D341Med (cell line): ENCODE data around the gene HEPACAM.

ENCODE experiments used
- DNase-seq: peaks from one replicate; pipeline ENCODE4 v3.0.0; 2012; ENCODE audit warnings: low spot score

Gene HEPACAM

GRCh38 chr11:124884869-124885479 lies 50.9 kb downstream of the HEPACAM start:
- DNase-seq: no peak

- DNase-seq: no peak
Observed at GRCh38 chr11:124884340-124884739, 51.5 kb downstream of the HEPACAM start.

- no peak for DNase-seq
Observed at GRCh38 chr11:124882339-124883071, 53.3 kb downstream of the HEPACAM start.

DNA sequence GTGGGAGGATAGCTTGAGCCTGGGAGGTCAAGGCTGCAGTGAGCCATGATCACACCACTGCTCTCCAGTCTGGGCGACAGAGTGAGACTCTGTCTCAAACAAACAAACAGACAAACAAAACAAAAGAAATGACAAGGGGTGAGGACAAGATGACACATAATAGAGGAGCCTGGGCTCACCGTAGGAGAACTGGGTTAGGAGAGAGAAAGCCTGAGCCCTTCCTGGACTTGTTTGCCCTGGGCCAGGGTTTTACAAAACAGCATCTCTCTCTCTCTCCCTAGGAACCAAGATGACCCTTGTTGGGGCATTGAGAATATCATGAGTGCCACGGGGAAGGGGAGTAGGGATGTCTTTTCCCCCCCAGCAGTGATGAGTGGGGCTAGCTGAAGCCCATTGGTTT lies 54.9 kb downstream of the HEPACAM start:
- no peak for DNase-seq

DNA sequence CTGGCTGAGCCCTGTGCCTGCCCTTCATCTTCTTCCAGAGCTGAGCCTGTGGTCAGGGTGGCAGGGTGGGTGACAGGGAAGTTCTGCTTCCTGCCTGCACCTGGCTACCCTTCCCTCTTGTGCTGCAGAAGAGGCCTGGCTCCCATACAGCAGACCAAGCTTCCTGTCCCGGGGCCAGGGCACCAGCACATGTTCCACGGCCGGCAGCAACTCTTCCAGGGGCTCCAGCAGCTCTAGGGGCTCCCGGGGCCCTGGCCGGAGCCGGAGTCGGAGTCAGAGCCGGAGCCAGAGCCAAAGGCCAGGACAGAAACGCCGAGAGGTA lies 55.6 kb downstream of the HEPACAM start:
- no peak for DNase-seq

GRCh38 chr11:124879493-124880289 lies 56.2 kb downstream of the HEPACAM start:
- no peak for DNase-seq

DNA sequence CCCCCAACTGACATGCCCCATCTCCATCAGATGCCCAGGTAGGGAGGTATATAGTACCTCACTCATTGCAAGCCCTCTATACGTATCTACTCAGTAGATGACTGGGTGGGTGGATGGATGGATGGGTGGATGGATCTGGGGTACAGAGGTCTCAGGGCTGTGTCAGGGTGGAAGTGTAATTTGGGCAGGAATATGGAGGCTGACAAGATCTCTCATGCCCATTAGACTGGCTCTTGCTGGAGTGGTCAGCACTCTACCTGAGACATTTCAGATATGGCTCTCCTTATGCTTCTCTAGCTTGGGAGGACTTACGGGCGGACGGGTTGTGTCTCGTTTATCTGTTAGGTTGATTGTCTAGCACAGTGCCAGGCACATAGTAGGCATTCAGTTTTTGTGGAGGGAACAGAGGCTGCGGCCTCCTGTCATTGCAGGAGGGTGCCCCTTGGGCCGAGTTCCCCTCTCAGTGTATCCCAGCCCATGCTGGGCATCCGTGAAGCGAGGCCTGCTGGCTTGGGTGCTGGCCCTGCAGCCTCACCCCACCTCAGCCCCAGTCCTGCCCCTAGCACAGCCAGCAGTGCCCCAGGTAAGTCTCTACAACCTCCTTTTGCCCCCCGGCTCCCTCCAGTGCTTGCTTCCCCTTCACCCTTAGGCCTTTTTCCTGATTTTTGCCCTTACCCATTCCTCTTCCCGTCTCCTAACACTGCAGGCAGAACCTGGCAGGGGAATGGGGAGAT lies 56.9 kb downstream of the HEPACAM start:
- peak; percentile 8 for DNase-seq

GRCh38 chr11:124877910-124878758 lies 57.7 kb downstream of the HEPACAM start:
- peak; percentile 6 for DNase-seq

- DNase-seq: no peak
Observed at GRCh38 chr11:124877631-124877909, 58.3 kb downstream of the HEPACAM start.

DNA sequence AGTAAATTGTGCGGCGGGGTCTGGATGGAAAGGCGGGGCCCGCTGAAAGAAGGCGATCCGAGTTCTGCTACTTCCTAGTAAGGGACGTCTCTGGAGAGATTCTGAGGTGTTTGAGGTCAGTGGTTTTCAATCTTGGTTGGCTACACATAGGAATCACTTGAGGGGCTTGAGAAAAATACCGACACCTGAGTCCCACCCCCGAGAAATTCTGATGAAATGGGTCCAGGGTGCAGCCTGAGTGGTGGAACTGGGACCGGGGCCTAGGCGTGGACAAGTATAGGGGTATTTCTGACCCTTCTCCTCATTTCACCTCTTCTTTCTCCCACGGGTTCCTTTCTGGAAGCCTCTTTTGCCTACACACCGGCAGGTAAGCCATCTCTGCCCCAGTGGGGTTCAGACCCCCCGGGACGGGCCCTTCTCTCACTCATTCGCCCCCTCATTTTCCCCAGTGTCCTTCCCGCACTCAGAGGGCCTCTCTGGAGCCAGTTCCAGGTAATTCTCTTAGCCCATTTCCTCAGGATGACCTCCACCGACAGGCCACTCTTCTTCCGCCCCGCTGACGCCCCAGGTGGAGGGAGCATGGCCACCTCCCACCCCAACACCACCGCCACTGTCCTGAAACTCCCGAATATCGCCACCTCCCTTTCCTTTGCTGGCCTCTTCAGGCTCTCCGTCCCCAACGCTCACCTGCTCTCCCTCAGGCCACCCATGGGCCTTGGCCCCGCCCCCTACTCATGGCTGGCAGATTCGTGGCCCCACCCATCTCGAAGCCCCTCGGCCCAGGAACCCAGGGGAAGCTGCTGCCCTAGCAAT lies 58.8 kb downstream of the HEPACAM start:
- DNase-seq: peak; percentile 40

DNA sequence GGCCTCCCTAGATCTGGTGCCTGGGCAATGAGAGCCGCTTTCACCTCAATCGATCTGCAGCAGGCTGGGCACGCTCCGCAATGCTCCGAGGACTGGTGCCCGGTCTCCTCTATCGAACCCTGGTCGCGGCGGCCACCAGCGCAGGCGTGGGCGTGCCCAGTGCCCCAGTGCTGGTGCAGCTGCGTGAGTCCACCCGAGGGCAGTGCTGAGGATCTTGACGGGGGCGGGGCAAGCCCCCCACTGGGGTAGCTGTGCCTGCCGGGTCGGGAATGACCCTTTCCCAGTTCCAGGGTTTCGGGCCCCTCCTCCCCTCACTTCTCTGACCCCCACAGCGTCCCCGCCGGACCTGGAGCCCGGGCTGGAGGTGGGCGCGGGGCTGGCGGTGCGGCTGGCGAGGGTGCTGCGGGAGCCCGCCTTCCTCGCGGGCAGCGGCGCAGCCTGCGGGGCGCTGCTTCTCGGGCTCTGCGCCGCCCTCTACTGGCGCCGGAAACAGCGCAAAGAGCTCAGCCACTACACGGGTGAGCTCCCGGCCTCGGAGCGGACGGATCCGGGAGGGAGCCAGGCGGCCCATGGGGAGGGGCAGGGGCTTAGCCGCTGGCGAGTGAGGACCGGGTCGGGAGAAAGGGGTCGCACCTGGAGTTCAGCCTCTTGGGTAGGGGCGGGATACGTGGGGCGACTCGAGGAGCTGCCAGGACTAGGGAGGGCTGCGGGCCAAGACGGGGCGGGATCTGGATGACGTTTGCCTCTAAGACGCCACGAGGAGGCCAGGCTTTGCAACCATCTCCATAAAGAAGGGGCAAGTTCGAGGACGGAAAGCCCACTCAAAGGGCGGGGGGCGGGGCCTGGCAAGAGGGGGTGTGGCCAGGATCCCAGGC lies 59.7 kb downstream of the HEPACAM start:
- DNase-seq: peak; percentile 93

DNA sequence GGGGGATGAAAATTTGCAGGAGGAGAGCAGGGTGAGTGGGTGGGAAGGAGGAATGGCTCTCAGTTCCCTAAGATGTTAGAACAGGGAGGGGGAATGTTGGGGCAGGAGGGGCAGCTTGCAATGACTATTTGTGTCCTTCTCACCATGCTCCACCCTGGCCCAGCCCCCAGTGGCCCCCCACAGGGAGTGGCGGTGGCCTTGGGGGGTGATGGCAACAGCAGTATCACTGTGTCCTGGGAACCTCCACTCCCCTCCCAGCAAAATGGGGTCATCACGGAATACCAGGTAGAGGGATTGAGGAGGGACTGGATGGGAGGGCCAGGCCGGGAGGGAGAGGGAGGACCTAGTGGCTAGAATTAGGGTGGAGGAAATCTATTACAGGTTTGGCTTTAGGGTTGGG lies 60.4 kb downstream of the HEPACAM start:
- DNase-seq: peak; percentile 23

GRCh38 chr11:124874571-124875255 lies 61.1 kb downstream of the HEPACAM start:
- peak; percentile 16 for DNase-seq

GRCh38 chr11:124873951-124874350 lies 61.9 kb downstream of the HEPACAM start:
- DNase-seq: no peak

GRCh38 chr11:124872741-124873140 lies 63.1 kb downstream of the HEPACAM start:
- DNase-seq: peak; percentile 7

- peak; percentile 12 for DNase-seq
Observed at GRCh38 chr11:124872280-124872679, 63.6 kb downstream of the HEPACAM start.

DNA sequence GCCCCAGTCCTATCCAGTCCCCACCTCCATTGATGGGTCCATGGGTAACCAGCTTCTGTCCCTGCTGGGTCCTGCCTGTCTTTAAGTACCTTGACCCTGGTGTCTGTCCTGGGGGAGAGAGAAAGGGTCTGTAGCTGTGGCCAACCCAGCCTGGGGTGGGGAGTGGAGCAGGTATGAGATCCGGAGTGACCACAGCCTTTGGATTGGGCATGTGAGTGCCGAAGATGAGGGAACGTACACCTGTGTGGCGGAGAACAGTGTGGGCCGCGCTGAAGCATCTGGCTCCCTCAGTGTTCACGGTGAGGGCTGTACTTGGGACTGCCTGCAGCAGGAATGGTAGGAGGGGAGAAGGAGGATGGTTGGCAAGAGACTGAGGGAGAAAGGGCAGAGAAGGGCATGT lies 65.4 kb downstream of the HEPACAM start:
- DNase-seq: no peak

DNA sequence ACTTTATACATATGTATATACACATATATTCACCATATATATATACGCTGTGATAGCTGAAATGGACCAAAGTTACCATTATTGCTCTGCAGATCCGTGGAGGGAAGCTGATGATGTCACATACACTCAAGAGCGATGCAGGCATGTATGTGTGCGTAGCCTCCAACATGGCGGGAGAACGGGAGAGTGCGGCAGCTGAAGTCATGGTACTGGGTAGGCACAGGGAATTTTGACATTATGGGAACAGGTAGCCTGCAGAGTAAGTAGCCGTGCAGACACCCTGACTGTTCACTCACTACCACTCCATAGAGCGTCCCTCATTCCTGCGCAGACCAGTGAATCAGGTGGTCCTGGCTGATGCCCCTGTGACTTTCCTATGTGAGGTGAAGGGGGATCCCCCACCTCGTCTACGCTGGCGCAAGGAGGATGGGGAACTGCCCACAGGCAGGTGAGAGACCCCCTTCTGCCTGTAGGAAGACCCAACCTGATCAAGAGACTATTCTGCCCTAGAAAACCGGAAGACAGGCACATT lies 65.9 kb downstream of the HEPACAM start:
- no peak for DNase-seq

- no peak for DNase-seq
Observed at GRCh38 chr11:124869331-124869730, 66.5 kb downstream of the HEPACAM start.
